Aorta (tissue), 5 donors: ENCODE measurements around the gene CCNI2. TPM values are rescaled to one million over a fixed set of nuclear protein-coding genes. Genes with fewer than 3 reads are reported as not detected.

Experiments
- ATAC-seq: fragments of 200-7000 bp; cut with Tn5 transposase; one replicate; pipeline ENCODE4 v1.9.1; 2022; ENCODE audit warnings: moderate library complexity; ENCODE audit not compliant: low FRiP score
- DNase-seq, 2 donors: peaks; one replicate each; pipeline ENCODE4 v3.0.0-alpha.2; 2020
- H3K27ac ChIP-seq, 2 donors: one replicate each; pipeline ENCODE4 v1.5.1; 2013; ENCODE audit warnings: low read length in 2 of 2, mild to moderate bottlenecking in 2 of 2, moderate library complexity in 2 of 2, control low read depth in 1 of 2, inconsistent platforms in 1 of 2, low read depth in 1 of 2
- H3K27me3 ChIP-seq, 2 donors: one replicate each; pipeline ENCODE4 v1.6.1; 2013; ENCODE audit warnings: control low read depth in 1 of 2, low read length in 1 of 2, mild to moderate bottlenecking in 1 of 2, moderate library complexity in 1 of 2; ENCODE audit not compliant: insufficient read depth in 2 of 2, control insufficient read depth in 1 of 2
- H3K36me3 ChIP-seq, 2 donors: one replicate each; pipeline ENCODE4 v1.6.1; 2013; ENCODE audit warnings: control low read depth in 1 of 2, low read length in 1 of 2, mild to moderate bottlenecking in 1 of 2; ENCODE audit not compliant: insufficient read depth in 2 of 2, control insufficient read depth in 1 of 2
- H3K4me1 ChIP-seq, 2 donors: one replicate each; pipeline ENCODE4 v1.6.1; 2013; ENCODE audit warnings: low read length in 2 of 2, control low read depth in 1 of 2, mild to moderate bottlenecking in 1 of 2, moderate library complexity in 1 of 2; ENCODE audit not compliant: insufficient read depth in 2 of 2, control insufficient read depth in 1 of 2
- H3K4me3 ChIP-seq, 2 donors: one replicate each; pipeline ENCODE4 v1.5.1; 2013; ENCODE audit warnings: low read length in 2 of 2, control low read depth in 1 of 2, mild to moderate bottlenecking in 1 of 2
- H3K9me3 ChIP-seq: one replicate; pipeline ENCODE4 v1.6.1; 2013; ENCODE audit warnings: mild to moderate bottlenecking, low read length; ENCODE audit not compliant: control insufficient read depth
- WGBS, 2 donors: extraction: QIAGEN DNeasy Blood & Tissue Kit; methylation state at CpG; one replicate each; pipeline ENCODE4 v1.1.7; 2013; 5-methylcytosine and 5-hydroxymethylcytosine counted together
- intact Hi-C, 2 donors: fragments of 100-400 bp; cut with DNase I; formaldehyde crosslinking; loops; one replicate each; pipeline versions ENCODE4 v1.14.2 to v1.15.0; 2022
- polyA plus RNA-seq, 2 donors: library from polyadenylated mRNA; stranded (reverse); fragments of 200-250 nt; gene quantifications; one replicate each; pipeline ENCODE4 v1.2.3, GENCODE V29; 2013
- total RNA-seq, 2 donors: library from RNA; stranded (reverse); fragmentation: NEBNext Ultra II Directional; extraction: Animal tissue kit (Norgen Biotek cat#: 25700); gene quantifications; one replicate each; pipeline ENCODE4 v1.2.1, GENCODE V29; 2021
- donor health status: healthy with polysubstance abuse.
- donor health status: Bipolar disorder and iron deficiency.
- donor health status: DM: no; HTN: no; CAD: no.
- donor health status: DM: no; HTN: no; CAD: no.
- donor health status: DM: yes; HTN: yes; CAD: no.

CCNI2 gene
- total and polyA plus RNA-seq, 4 donors: 0.38 TPM; not detected in 3

DNA sequence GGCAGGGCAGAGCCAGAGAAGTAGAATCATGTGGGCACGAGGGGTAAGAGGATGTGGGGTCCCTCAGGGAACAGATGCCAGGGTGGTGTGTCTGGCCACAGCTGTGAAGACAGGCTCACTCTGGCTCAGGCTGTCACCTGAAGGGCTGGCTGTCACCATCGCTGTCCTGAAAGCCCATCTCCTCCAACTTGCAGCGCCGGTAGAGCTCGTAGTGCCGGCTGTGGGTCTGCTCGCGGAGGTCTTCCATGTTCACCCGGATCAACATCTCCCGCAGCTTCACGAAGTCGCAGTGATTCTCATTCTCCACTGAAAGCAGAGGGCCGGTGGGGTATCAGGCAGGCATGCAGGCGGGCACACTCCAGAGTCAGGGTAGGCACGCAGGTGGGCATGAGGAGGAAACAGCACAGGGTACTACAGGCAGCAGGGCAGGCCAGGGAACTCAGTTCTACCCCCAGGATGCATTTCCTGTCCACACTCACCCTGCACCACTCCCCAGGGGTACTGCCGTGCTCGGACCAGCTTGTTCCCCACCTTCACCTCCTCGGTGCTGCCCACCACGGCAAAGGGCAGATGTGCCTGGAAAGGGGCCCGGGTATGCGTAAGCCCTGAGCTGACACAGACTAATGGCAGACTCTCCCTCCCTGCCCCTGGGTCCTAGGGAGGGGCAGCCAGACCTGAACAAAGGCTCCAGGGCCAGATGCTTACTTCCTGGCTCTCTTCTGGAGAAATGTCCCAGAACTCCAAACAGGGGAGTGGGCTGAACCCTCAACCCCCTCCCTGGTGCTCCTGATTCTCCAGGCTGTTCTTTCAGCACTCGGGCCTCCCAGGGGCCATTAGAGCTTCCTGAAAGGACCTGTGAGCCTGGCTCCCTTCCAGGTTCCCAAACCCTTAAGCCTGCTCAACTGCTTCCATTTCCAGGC is 14.4 kb downstream of the CCNI2 start:
- no peak for DNase-seq
- no peak overlapping the region for H3K4me3 ChIP-seq
- no peaks in the 10 kb centered on the region for H3K9me3 ChIP-seq
- H3K4me1 ChIP-seq: no peaks in the 10 kb centered on the region
- ATAC-seq: no peak
- no peaks in the 10 kb centered on the region for H3K27me3 ChIP-seq
- WGBS, 2 donors: 89 to 90% methylated on average over 22 of the region's 22 CpGs
- intact Hi-C loops: no loop called here
- no peak overlapping the region for H3K27ac ChIP-seq
- H3K36me3 ChIP-seq: peaks cover 0 to 8% of the 10 kb centered on the region in 2 donors

DNA sequence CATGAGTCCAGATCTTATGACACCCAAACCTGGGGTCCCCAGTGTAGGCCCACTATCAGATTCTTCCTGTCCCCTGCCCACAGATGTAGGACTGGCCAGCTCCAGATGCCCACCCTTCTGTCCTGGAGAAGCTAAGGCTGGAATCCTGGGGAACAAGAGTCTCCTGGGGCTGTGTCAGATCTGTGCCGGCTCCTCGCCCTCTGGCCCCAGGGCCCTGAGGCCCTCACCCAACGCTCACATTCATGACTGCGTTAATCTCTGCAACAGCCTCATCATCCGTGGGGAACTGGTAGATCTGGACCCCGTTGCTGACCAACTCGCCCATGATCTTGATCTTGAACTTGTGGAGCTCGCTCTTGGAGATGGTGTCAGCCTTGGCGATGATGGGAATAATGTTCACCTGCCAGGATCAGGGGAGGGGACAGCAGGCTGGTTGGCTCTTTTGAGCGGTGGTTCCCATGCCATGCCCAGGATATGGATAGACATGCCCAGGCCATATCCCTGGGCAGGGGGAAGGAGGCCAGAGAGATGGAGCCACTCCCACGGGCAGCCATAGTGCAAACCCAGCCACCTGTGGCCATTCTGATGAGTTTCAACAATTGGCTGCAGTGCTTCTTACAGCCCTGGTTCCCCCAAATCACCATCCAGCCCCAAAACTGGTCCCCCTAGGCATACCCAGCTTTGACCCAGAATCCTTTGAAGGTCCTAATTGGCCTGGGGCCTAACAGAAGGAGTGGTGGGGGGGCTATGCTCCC is 15.2 kb downstream of the CCNI2 start:
- Histone ChIP-seq H3K4me3 (no peak overlapping the region), H3K9me3 (no peaks in the 10 kb centered on the region), H3K36me3 (peaks cover 0 to 8% of the 10 kb centered on the region in 2 donors), H3K27me3 (no peaks in the 10 kb centered on the region), H3K4me1 (peaks cover 0 to 3% of the 10 kb centered on the region in 2 donors), H3K27ac (no peak overlapping the region)
- DNase-seq: no peak
- ATAC-seq: no peak
- 91 to 93% methylated on average over 11 of the region's 11 CpGs for WGBS, 2 donors
- intact Hi-C loops: no loop called here

DNA sequence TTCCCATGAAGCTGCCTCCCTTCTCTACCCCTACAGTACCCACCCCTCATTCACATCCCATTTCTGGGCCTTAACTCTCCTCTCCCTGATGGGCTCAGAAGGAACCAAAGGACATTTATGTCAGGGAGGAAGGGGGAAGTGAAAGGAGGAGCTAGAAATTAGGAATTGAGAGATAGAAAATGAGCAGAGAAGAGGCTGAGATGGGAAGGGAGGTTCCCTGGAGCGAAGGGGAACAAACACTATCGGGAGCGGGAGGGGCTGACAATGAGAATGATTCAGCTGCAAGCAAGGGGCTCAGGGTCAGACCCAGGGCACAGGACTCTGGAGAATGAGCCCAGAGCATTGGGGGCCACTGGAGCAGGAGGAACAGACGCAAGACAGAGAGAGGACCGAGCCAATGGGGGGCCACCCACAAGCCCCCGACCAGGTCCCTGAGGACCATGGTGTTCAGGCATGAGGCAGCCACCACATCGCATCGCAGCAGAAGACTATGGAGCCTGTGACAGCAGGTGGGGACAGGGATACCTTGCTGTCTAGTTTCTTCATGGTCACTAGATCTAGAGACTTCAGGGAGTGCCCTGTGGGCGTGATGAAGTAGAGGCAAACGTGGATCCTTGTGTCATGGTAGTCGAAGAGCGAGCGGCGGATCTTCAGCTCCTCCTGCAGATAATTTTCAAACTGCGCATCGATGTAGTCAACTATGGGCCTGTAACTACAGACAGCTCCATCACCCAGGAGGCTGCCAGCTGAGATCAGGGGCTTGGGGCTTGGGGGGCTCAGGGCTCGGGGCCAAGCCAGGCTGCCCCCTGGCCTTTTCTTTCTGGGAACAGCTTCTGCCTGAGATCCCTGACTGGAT is 16.2 kb downstream of the CCNI2 start:
- intact Hi-C loops: no loop called here
- Histone ChIP-seq H3K4me1 (peaks cover 0 to 3% of the 10 kb centered on the region in 2 donors), H3K4me3 (no peak overlapping the region), H3K9me3 (no peaks in the 10 kb centered on the region), H3K36me3 (peaks cover 0 to 8% of the 10 kb centered on the region in 2 donors), H3K27ac (no peak overlapping the region), H3K27me3 (no peaks in the 10 kb centered on the region)
- no peak for ATAC-seq
- 93 to 95% methylated on average over 17 of the region's 17 CpGs for WGBS, 2 donors
- no peak for DNase-seq

DNA sequence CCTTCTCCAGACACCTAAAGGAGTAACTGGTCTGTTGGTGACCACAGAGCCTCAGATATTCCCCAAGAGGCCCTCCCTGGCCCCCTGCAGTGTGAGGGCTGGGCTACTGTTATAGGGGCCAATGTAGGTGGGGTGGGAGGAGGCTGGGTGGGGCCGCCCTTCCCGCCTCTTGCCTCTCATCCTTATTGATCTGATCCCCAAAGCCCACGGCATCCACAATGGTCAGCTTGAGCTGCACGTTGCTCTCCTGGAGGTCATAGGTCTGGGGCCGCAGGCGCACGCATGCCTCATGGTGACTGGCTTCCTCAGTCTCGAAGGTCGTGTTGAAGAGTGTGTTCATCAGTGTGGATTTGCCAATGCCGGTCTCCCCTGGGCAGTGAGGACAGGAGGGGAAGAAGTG is 16.8 kb downstream of the CCNI2 start:
- no peak for ATAC-seq
- no peak for DNase-seq
- Histone ChIP-seq H3K9me3 (no peaks in the 10 kb centered on the region), H3K27me3 (no peaks in the 10 kb centered on the region), H3K4me1 (peaks cover 0 to 3% of the 10 kb centered on the region in 2 donors), H3K36me3 (peaks cover 0 to 8% of the 10 kb centered on the region in 2 donors), H3K27ac (no peak overlapping the region), H3K4me3 (no peak overlapping the region)
- intact Hi-C loops: no loop called here
- 89 to 91% methylated on average over 10 of the region's 10 CpGs for WGBS, 2 donors

DNA sequence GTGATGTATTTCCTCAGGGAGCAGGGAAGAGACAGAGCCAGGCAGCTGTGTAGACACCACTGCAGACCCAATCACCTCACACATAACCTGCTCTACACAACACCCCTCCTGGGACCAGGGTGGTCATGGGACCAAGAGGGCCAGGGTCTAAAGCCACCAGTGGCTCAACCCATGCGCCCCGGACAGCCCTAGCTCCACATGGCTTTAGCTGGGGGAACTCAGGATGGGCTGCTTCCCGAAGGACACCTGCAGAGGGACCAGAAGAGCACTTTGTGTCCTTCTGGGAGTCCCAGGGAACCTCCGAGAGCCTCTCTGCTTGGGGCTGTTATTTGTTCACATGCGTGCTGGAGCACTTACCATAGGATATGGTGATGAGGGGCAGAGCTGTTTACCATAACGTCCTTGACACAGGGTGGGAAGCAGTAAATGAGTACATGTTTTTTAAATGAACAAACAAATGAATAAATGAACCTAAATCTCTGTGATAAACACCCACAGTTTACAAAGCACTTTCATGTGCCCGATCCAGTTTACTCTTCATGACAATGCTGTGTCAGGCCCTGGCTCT is 17.5 kb downstream of the CCNI2 start:
- intact Hi-C loops: no loop called here
- ATAC-seq (no peak), DNase-seq (no peak)
- Histone ChIP-seq H3K27me3 (no peaks in the 10 kb centered on the region), H3K4me3 (no peak overlapping the region), H3K27ac (no peak overlapping the region), H3K36me3 (peaks cover 0 to 8% of the 10 kb centered on the region in 2 donors), H3K9me3 (no peaks in the 10 kb centered on the region), H3K4me1 (peaks cover 0 to 3% of the 10 kb centered on the region in 2 donors)
- WGBS, 2 donors: 89 to 93% methylated on average over 7 of the region's 7 CpGs

DNA sequence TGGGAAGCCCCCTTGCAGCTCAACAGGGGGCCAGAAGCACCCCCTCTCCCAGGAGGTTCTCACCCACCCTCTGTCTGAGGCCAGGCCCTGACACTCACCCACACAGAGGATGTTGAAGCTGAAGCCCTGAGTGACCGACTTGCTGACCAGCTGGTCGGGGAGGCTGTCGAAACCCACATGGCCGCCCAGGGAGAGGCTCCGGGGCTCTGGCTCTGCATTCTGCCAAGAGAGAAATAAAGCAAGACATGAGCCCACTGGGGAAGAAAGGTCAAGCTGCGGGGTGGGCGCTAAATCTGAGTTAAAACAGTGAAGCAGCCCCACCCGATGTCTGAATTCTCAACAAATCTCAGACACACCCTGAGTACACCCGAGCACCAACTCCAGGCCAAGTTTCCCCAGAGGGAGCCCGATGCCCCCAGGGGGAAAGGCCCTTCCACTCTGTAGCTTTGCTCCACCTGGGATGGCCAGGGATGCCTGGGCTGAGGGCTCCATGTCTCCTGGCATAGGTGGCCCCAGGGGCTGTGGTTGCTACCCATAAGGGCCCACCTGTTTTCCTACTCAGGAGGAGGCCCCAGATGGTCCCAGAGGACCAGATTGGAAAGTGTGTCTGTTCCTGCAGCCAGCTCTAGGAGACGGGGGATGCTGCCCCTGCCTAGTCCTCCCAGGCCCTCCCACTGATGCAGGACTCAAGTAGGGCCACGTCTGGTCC is 18.2 kb downstream of the CCNI2 start:
- DNase-seq (peak in 1 of 2 donors; percentile 47), ATAC-seq (no peak)
- WGBS, 2 donors: 65% methylated on average over 12 of the region's 12 CpGs
- Histone ChIP-seq H3K4me1 (peaks cover 0 to 3% of the 10 kb centered on the region in 2 donors), H3K27me3 (no peaks in the 10 kb centered on the region), H3K4me3 (no peak overlapping the region), H3K27ac (no peak overlapping the region), H3K9me3 (no peaks in the 10 kb centered on the region), H3K36me3 (peaks cover 0 to 8% of the 10 kb centered on the region in 2 donors)
- intact Hi-C loops: no loop called here

DNA sequence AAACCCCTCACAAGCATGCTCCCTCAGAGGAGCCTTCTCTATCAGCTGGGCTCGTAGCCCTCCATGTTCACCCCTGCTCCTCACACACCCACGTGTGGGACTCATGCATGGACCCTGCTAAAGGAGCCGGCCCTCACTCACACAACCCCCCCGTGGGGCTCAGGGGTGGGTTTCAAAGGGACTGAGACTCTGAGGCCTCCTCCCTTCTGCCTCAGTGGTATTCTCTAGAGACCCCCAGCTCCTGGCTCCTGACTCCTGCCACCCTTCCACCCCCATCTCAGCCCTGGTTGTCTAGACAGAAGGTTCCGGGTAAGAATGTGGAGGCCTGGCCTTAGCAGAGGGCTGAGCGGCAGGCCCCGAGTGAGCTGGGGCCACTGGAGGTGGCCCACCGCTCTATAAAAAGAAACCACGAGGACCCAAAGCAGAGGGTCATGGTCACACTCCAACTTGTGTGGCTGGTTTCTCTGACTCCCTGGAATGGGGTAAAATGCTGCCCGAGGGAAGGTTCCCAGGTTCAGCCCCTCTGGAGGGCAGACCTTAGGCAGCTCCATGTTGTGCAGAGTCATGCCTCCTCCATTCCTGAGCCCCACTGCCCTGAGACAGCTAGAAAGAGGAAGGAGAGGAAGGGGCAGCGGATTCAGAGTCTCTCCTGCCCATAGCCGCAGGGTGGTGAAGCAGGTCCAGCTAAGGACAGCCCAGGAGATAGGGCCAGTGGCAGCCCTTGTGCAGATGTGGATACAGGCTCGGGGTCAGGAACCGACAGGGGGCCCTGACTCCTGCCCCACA is 19.0 kb downstream of the CCNI2 start:
- ATAC-seq (no peak), DNase-seq (peak in 1 of 2 donors; percentile 9)
- H3K4me1 ChIP-seq: peaks cover 0 to 3% of the 10 kb centered on the region in 2 donors
- no peaks in the 10 kb centered on the region for H3K9me3 ChIP-seq
- H3K4me3 ChIP-seq: no peak overlapping the region
- 79 to 81% methylated on average over 14 of the region's 14 CpGs for WGBS, 2 donors
- H3K36me3 ChIP-seq: peaks cover 0 to 6% of the 10 kb centered on the region in 2 donors
- no peaks in the 10 kb centered on the region for H3K27me3 ChIP-seq
- H3K27ac ChIP-seq: no peak overlapping the region
- intact Hi-C loops: no loop called here
